ENCODE measurements around the gene PITPNM1.

DNA sequence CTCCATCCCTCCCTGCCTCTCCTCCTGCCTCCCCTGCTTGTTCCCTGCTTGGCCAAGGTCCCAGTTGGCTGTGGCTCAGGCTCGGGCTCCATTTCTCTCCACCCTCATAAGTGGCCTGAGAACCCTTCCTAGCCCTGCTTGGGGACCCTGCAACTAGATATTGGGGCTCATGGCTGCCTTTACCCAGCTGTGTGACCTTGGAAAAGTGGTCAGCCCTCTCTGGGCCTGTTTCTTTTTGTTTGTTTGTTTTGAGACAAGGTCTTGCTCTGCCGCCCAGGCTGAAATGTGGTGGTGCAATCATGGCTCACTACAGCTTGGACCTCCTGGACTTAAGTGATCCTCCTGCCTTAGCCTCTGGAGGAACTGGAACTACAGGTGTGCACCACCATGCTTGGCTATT is 38.4 kb upstream of the PITPNM1 start:
- TF ChIP-seq CTCF (IDR thresholded peaks at IDR 0.05) (no peak), POLR2A (IDR thresholded peaks at IDR 0.05) (no peak)

Measured in adrenal gland (tissue), 5 donors.